Measurements from ENCODE around the gene PRDM16. TPM values are rescaled to one million over a fixed set of nuclear protein-coding genes. Genes with fewer than 3 reads are reported as not detected.

Gene PRDM16
- total RNA-seq, 4 donors from 2014 or later: 5.9 to 41.7 (median 11.2) TPM

- Histone ChIP-seq H3K27me3 (peaks cover 0 to 3% of the 10 kb centered on the region in 2 donors), H3K36me3 (no peaks in the 10 kb centered on the region), H3K4me3 (no peak overlapping the region), H3K9me3 (no peaks in the 10 kb centered on the region), H3K4me1 (no peaks in the 10 kb centered on the region), H3K27ac (no peak overlapping the region)
- 65 to 68% methylated on average over 10 of the region's 10 CpGs for WGBS, 2 donors
- DNase-seq (ENCODE audit: low spot score in 2 of 2): no peak
- no peak for TF ChIP-seq EP300 (IDR thresholded peaks at IDR 0.05)
- TF ChIP-seq POLR2A (IDR thresholded peaks at IDR 0.05): no peak
- TF ChIP-seq CTCF (IDR thresholded peaks at IDR 0.05): no peak
These were observed 290.3 kb downstream of the PRDM16 start for GRCh38 chr1:3359351-3359750.

- Histone ChIP-seq H3K4me3 (no peak overlapping the region), H3K27ac (no peak overlapping the region), H3K27me3 (peaks cover 0 to 3% of the 10 kb centered on the region in 2 donors), H3K4me1 (peaks cover 0 to 5% (median 0%) of the 10 kb centered on the region in 4 donors), H3K36me3 (no peaks in the 10 kb centered on the region), H3K9me3 (no peaks in the 10 kb centered on the region)
- DNase-seq (ENCODE audit: low spot score in 2 of 2): no peak
- TF ChIP-seq EP300 (IDR thresholded peaks at IDR 0.05) (no peak), POLR2A (IDR thresholded peaks at IDR 0.05) (no peak), CTCF (IDR thresholded peaks at IDR 0.05) (no peak)
- WGBS, 2 donors: 74 to 75% methylated on average over 31 of the region's 31 CpGs
These were observed 290.9 kb downstream of the PRDM16 start for GRCh38 chr1:3359756-3360440.

- Histone ChIP-seq H3K27ac (no peak overlapping the region), H3K27me3 (peaks cover 0 to 3% of the 10 kb centered on the region in 2 donors), H3K36me3 (no peaks in the 10 kb centered on the region), H3K9me3 (no peaks in the 10 kb centered on the region), H3K4me3 (no peak overlapping the region), H3K4me1 (peaks cover 0 to 14% (median under 1%) of the 10 kb centered on the region in 4 donors)
- WGBS, 2 donors: 85 to 88% methylated on average over 25 to 32 of the region's 32 CpGs
- no peak for DNase-seq (ENCODE audit: low spot score in 2 of 2)
- TF ChIP-seq CTCF (IDR thresholded peaks at IDR 0.05): no peak
- no peak for TF ChIP-seq POLR2A (IDR thresholded peaks at IDR 0.05)
- TF ChIP-seq EP300 (IDR thresholded peaks at IDR 0.05): no peak
These were observed 291.7 kb downstream of the PRDM16 start for GRCh38 chr1:3360646-3361257.

DNA sequence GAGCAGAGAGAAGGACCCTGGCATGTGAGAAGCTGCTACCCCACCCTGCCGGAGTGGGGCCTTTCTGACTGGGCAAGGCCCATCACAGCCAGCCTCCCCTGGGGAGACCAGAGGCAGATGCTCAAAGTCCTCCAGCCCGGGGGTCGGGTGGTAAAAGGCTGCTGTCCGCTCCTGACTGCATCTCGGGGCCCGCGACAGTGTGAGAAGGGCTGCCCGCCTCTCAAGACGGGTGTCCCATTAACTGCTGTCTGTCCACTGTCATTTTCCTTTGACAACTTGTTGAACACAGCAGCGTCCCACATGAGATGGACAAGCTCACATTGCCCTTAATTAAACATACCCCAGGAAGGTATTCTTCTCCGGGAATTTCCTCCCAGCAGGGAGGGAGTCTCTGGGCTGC, 294.0 kb downstream of the PRDM16 start:
- no peak for DNase-seq (ENCODE audit: low spot score in 2 of 2)
- Histone ChIP-seq H3K36me3 (no peaks in the 10 kb centered on the region), H3K27ac (peak overlapping the region in 1 of 4 donors; percentile 4), H3K4me1 (peaks cover 0 to 36% (median 7%) of the 10 kb centered on the region in 4 donors), H3K4me3 (no peak overlapping the region), H3K9me3 (no peaks in the 10 kb centered on the region), H3K27me3 (peaks cover 0 to 3% of the 10 kb centered on the region in 2 donors)
- no peak for TF ChIP-seq POLR2A (IDR thresholded peaks at IDR 0.05)
- no peak for TF ChIP-seq CTCF (IDR thresholded peaks at IDR 0.05)
- 80 to 87% methylated on average over 10 of the region's 11 CpGs for WGBS, 2 donors

- Histone ChIP-seq H3K4me1 (peaks cover 0 to 44% (median 10%) of the 10 kb centered on the region in 4 donors), H3K36me3 (no peaks in the 10 kb centered on the region), H3K27ac (no peak overlapping the region), H3K9me3 (no peaks in the 10 kb centered on the region), H3K27me3 (peaks cover 0 to 3% of the 10 kb centered on the region in 2 donors), H3K4me3 (no peak overlapping the region)
- 79 to 89% methylated on average over 16 of the region's 16 CpGs for WGBS, 2 donors
- TF ChIP-seq CTCF (IDR thresholded peaks at IDR 0.05) (no peak), EP300 (IDR thresholded peaks at IDR 0.05) (no peak), POLR2A (IDR thresholded peaks at IDR 0.05) (no peak)
- DNase-seq (ENCODE audit: low spot score in 2 of 2): no peak
These were observed 294.8 kb downstream of the PRDM16 start for GRCh38 chr1:3363756-3364155.
